GM23338 (cell line): ENCODE results near the gene AP1M1. TPM values are rescaled to one million over a fixed set of nuclear protein-coding genes. Genes with fewer than 3 reads are reported as not detected.

Experiments used
- ATAC-seq: fragments of 200-7000 bp; cut with Tn5 transposase; 3 replicates; pipeline ENCODE4 v1.9.1; 2020
- DNase-seq: peaks from one replicate; pipeline ENCODE4 v3.0.0-alpha.2; 2015; ENCODE audit warnings: low spot score
- H2AFZ ChIP-seq: fragments of 200-600 bp; sonication (generic); 2 replicates; pipeline ENCODE4 v1.8.0; 2016; ENCODE audit warnings: antibody characterized with exemption, mild to moderate bottlenecking, moderate library complexity
- H3F3A ChIP-seq: fragments of 200-600 bp; sonication (generic); replicated peaks from 2 replicates; pipeline ENCODE4 v1.8.0; 2017; ENCODE audit warnings: antibody characterized with exemption, mixed run types, low read depth
- H3K27ac ChIP-seq: fragments of 200-600 bp; sonication (generic); 2 replicates; pipeline ENCODE4 v1.6.1; 2016; ENCODE audit warnings: low read depth
- H3K27me3 ChIP-seq: fragments of 200-600 bp; sonication (generic); 2 replicates; pipeline ENCODE4 v1.8.0; 2016; ENCODE audit warnings: mild to moderate bottlenecking, mixed run types, moderate library complexity; ENCODE audit not compliant: insufficient read depth
- H3K36me3 ChIP-seq: fragments of 200-600 bp; sonication (generic); 2 replicates; pipeline ENCODE4 v1.8.0; 2016; ENCODE audit warnings: mild to moderate bottlenecking; ENCODE audit not compliant: insufficient read depth
- H3K4me1 ChIP-seq: fragments of 200-600 bp; sonication (generic); 2 replicates; pipeline ENCODE4 v1.8.0; 2016; ENCODE audit warnings: mild to moderate bottlenecking, moderate library complexity; ENCODE audit not compliant: insufficient read depth
- H3K4me2 ChIP-seq: fragments of 200-600 bp; sonication (generic); 2 replicates; pipeline ENCODE4 v1.7.1; 2017; ENCODE audit warnings: mixed run types
- H3K4me3 ChIP-seq: fragments of 200-600 bp; sonication (generic); 2 replicates; pipeline ENCODE4 v1.6.1; 2016; ENCODE audit warnings: mixed run types
- H3K79me2 ChIP-seq: fragments of 200-600 bp; sonication (generic); replicated peaks from 2 replicates; pipeline ENCODE4 v1.8.0; 2017; ENCODE audit warnings: mild to moderate bottlenecking; ENCODE audit not compliant: insufficient read depth
- H3K9me2 ChIP-seq: fragments of 200-600 bp; sonication (generic); 2 replicates; pipeline ENCODE4 v1.8.0; 2017; ENCODE audit not compliant: insufficient read depth
- H4K20me1 ChIP-seq: fragments of 200-600 bp; sonication (generic); replicated peaks from 2 replicates; pipeline ENCODE4 v1.8.0; 2017; ENCODE audit warnings: mild to moderate bottlenecking; ENCODE audit not compliant: insufficient read depth
- H3K27ac Mint-ChIP-seq: 2 replicates; pipeline ENCODE4 v1.8.0; 2020; ENCODE audit warnings: inconsistent platforms, mild to moderate bottlenecking, moderate library complexity, mixed read lengths
- H3K27me3 Mint-ChIP-seq: 3 replicates; pipeline ENCODE4 v1.8.0; 2022; ENCODE audit warnings: low read depth, mild to moderate bottlenecking, moderate library complexity, mixed read lengths, inconsistent platforms; ENCODE audit not compliant: insufficient read depth, poor library complexity
- H3K36me3 Mint-ChIP-seq: 3 replicates; pipeline ENCODE4 v1.8.0; 2021; ENCODE audit warnings: low read depth, mild to moderate bottlenecking, inconsistent platforms, moderate library complexity, mixed read lengths
- H3K4me1 Mint-ChIP-seq: 3 replicates; pipeline ENCODE4 v1.8.0; 2020; ENCODE audit warnings: mild to moderate bottlenecking, inconsistent platforms, mixed read lengths
- H3K4me3 Mint-ChIP-seq: 3 replicates; pipeline ENCODE4 v1.8.0; 2021; ENCODE audit warnings: moderate library complexity, mild to moderate bottlenecking, inconsistent platforms, mixed read lengths
- H3K9me3 Mint-ChIP-seq: 3 replicates; pipeline ENCODE4 v1.8.0; 2020; ENCODE audit warnings: moderate library complexity, mild to moderate bottlenecking, inconsistent platforms, mixed read lengths
- CREB1 ChIP-seq: fragments of 250-450 bp; sonication (Bioruptor Pico); IDR thresholded peaks from 2 replicates; pipeline ENCODE4 v1.5.0; 2020; ENCODE audit warnings: low read depth, mild to moderate bottlenecking, moderate library complexity
- EZH2 ChIP-seq: fragments of 200-600 bp; sonication (generic); IDR thresholded peaks from one replicate; pipeline ENCODE4 v1.8.0; 2017; ENCODE audit warnings: antibody characterized with exemption, mild to moderate bottlenecking, low read depth; ENCODE audit not compliant: unreplicated experiment
- EZH2phosphoT487 ChIP-seq: fragments of 200-600 bp; sonication (generic); IDR thresholded peaks from one replicate; pipeline ENCODE4 v1.8.1; 2018; ENCODE audit warnings: antibody characterized with exemption; ENCODE audit not compliant: unreplicated experiment
- NANOG ChIP-seq: IDR thresholded peaks from 2 replicates; pipeline ENCODE4 v1.6.1; 2016; ENCODE audit warnings: antibody characterized with exemption, borderline replicate concordance
- STAT1 ChIP-seq: IDR thresholded peaks from one replicate; pipeline ENCODE4 v1.6.1; 2016; ENCODE audit warnings: antibody characterized with exemption; ENCODE audit not compliant: unreplicated experiment
- ZNF331 ChIP-seq: fragments of 250-450 bp; sonication (Bioruptor Pico); IDR thresholded peaks from 2 replicates; pipeline ENCODE4 v1.5.0; 2020; ENCODE audit warnings: low read depth, mild to moderate bottlenecking, moderate library complexity
- ZNF462 ChIP-seq: fragments of 250-450 bp; sonication (Bioruptor Pico); IDR thresholded peaks from 2 replicates; pipeline ENCODE4 v1.5.0; 2020; ENCODE audit warnings: mild to moderate bottlenecking, moderate library complexity
- polyA plus RNA-seq: library from polyadenylated mRNA; unstranded; fragments of >200 nt; fragmentation: Nextera tagmentation; extraction: Ambion mirVana; gene quantifications from 2 replicates; pipeline ENCODE4 v1.2.1, GENCODE V29; 2016
- total RNA-seq: library from RNA; depleted of rRNA; stranded (reverse); fragments of >200 nt; shearing (Covaris generic); gene quantifications from 2 replicates; pipeline ENCODE4 v1.2.3, GENCODE V29; 2014

The AP1M1 gene
- total and polyA plus RNA-seq, 2 experiments from 2014 or later, result 22.0 to 32.0 TPM

- no peak overlapping the region for H3K27ac ChIP-seq
- Mint-ChIP-seq H3K4me3 (no peak overlapping the region), H3K4me1 (no peaks in the 10 kb centered on the region), H3K27me3 (peaks cover 4% of the 10 kb centered on the region), H3K9me3 (no peaks in the 10 kb centered on the region), H3K27ac (no peak overlapping the region), H3K36me3 (peaks cover 3% of the 10 kb centered on the region; the same call in 2 of the 3 replicates)
- DNase-seq (no peak), ATAC-seq (no peak)
- H2AFZ ChIP-seq, result no peak overlapping the region
- TF ChIP-seq CREB1 (CRISPR knock-in tag), result no peak
- TF ChIP-seq ZNF462 (CRISPR knock-in tag), result no peak
- no peak for TF ChIP-seq EZH2
- TF ChIP-seq STAT1, result no peak
- no peak for TF ChIP-seq EZH2phosphoT487
- no peak for TF ChIP-seq NANOG
- H4K20me1 ChIP-seq, result no peaks in the 10 kb centered on the region; the same call in 1 of the 2 replicates
- H3K79me2 ChIP-seq, result no peaks in the 10 kb centered on the region
- H3K4me1 ChIP-seq, result no peaks in the 10 kb centered on the region
- no peaks in the 10 kb centered on the region for H3K9me2 ChIP-seq
- H3K4me2 ChIP-seq, result no peak overlapping the region
- H3K4me3 ChIP-seq, result no peak overlapping the region
- no peaks in the 10 kb centered on the region for H3K27me3 ChIP-seq
- no peaks in the 10 kb centered on the region for H3K36me3 ChIP-seq
- H3F3A ChIP-seq, result no peaks in the 10 kb centered on the region
Measured at GRCh38 chr19:16206046-16206605, 8.4 kb downstream of the AP1M1 start.

- no peaks in the 10 kb centered on the region for H3K4me1 ChIP-seq
- H3K27me3 ChIP-seq, result no peaks in the 10 kb centered on the region
- H3K27me3 Mint-ChIP-seq, result peaks cover 4% of the 10 kb centered on the region
- H3K4me3 ChIP-seq, result no peak overlapping the region
- no peak for DNase-seq
- no peaks in the 10 kb centered on the region for H3K4me1 Mint-ChIP-seq
- no peak overlapping the region for H3K4me2 ChIP-seq
- H3K27ac ChIP-seq, result no peak overlapping the region
- no peaks in the 10 kb centered on the region for H3F3A ChIP-seq
- H2AFZ ChIP-seq, result no peak overlapping the region
- ATAC-seq, result no peak
- TF ChIP-seq ZNF331, result no peak
- H3K79me2 ChIP-seq, result no peaks in the 10 kb centered on the region
- peaks cover 3% of the 10 kb centered on the region; the same call in 2 of the 3 replicates for H3K36me3 Mint-ChIP-seq
- no peak overlapping the region for H3K27ac Mint-ChIP-seq
- peaks cover 2% of the 10 kb centered on the region; the same call in 1 of the 2 replicates for H4K20me1 ChIP-seq
- no peak overlapping the region for H3K4me3 Mint-ChIP-seq
- no peaks in the 10 kb centered on the region for H3K36me3 ChIP-seq
- no peaks in the 10 kb centered on the region for H3K9me2 ChIP-seq
- no peaks in the 10 kb centered on the region for H3K9me3 Mint-ChIP-seq
Measured at GRCh38 chr19:16206637-16207036, 8.9 kb downstream of the AP1M1 start.
